GM18867 (cell line): ENCODE measurements around the gene CPA3.

Experiments
- ATAC-seq: cut with Tn5 transposase; IDR thresholded peaks from one replicate; pipeline ENCODE4 v1.9.1; 2021; ENCODE audit warnings: mild to moderate bottlenecking, moderate library complexity; ENCODE audit not compliant: unreplicated experiment

The CPA3 gene

GRCh38 chr3:148911592-148911991 lies 46.5 kb downstream of the CPA3 start:
- ATAC-seq = no peak

- ATAC-seq = no peak
Measured at GRCh38 chr3:148914936-148915690, 50.0 kb downstream of the CPA3 start.

GRCh38 chr3:148916132-148916531 lies 51.0 kb downstream of the CPA3 start:
- no peak for ATAC-seq

- no peak for ATAC-seq
Measured at GRCh38 chr3:148922467-148922866, 57.4 kb downstream of the CPA3 start.

GRCh38 chr3:148923592-148923991 lies 58.5 kb downstream of the CPA3 start:
- ATAC-seq = peak; percentile 59

- no peak for ATAC-seq
Measured at GRCh38 chr3:148924562-148924961, 59.5 kb downstream of the CPA3 start.

- no peak for ATAC-seq
Measured at GRCh38 chr3:148925845-148926244, 60.7 kb downstream of the CPA3 start.

GRCh38 chr3:148930752-148931151 lies 65.7 kb downstream of the CPA3 start:
- ATAC-seq = no peak

GRCh38 chr3:148931574-148931973 lies 66.5 kb downstream of the CPA3 start:
- no peak for ATAC-seq

- no peak for ATAC-seq
Measured at GRCh38 chr3:148932972-148933371, 67.9 kb downstream of the CPA3 start.

- no peak for ATAC-seq
Measured at GRCh38 chr3:148937467-148938255, 72.6 kb downstream of the CPA3 start.

- ATAC-seq = no peak
Measured at GRCh38 chr3:148938306-148938705, 73.2 kb downstream of the CPA3 start.

GRCh38 chr3:148938936-148939335 lies 73.8 kb downstream of the CPA3 start:
- ATAC-seq = no peak

GRCh38 chr3:148940983-148941382 lies 75.9 kb downstream of the CPA3 start:
- ATAC-seq = no peak

- peak; percentile 98 for ATAC-seq
Measured at GRCh38 chr3:148943506-148944205, 78.6 kb downstream of the CPA3 start.

- no peak for ATAC-seq
Measured at GRCh38 chr3:148945116-148945515, 80.0 kb downstream of the CPA3 start.
